GM12874 (cell line): ENCODE data around the gene PCDHGC5.

Source experiments
- TF ChIP-seq, protein P1 (sequence below): IDR thresholded peaks from 2 replicates; pipeline ENCODE4 v1.5.1; 2011; ENCODE audit warnings: low read depth, mild to moderate bottlenecking, control low read depth, low read length, moderate library complexity; ENCODE audit not compliant: insufficient read depth

PCDHGC5 gene

DNA sequence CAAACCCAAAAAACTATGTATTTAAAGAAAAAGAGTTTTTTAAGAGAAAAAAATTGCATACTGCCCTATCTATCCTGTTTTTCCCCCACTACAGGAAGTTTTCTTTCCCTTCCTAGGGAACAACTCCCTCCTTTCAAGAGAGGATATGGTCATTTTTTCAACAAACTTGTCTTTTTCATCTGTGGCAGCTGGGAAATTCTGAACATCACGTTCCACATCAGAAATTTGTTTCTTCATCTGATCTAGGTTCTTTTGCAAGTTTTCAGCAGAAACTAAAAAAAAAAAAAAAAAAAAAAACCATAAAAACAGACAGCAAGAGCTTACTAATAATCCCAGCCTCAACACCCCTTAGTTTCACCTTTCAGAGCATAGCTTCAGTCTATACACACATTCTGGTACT is 38.5 kb downstream of the PCDHGC5 start:
- TF ChIP-seq, protein P1, sequence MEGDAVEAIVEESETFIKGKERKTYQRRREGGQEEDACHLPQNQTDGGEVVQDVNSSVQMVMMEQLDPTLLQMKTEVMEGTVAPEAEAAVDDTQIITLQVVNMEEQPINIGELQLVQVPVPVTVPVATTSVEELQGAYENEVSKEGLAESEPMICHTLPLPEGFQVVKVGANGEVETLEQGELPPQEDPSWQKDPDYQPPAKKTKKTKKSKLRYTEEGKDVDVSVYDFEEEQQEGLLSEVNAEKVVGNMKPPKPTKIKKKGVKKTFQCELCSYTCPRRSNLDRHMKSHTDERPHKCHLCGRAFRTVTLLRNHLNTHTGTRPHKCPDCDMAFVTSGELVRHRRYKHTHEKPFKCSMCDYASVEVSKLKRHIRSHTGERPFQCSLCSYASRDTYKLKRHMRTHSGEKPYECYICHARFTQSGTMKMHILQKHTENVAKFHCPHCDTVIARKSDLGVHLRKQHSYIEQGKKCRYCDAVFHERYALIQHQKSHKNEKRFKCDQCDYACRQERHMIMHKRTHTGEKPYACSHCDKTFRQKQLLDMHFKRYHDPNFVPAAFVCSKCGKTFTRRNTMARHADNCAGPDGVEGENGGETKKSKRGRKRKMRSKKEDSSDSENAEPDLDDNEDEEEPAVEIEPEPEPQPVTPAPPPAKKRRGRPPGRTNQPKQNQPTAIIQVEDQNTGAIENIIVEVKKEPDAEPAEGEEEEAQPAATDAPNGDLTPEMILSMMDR: no peak

DNA sequence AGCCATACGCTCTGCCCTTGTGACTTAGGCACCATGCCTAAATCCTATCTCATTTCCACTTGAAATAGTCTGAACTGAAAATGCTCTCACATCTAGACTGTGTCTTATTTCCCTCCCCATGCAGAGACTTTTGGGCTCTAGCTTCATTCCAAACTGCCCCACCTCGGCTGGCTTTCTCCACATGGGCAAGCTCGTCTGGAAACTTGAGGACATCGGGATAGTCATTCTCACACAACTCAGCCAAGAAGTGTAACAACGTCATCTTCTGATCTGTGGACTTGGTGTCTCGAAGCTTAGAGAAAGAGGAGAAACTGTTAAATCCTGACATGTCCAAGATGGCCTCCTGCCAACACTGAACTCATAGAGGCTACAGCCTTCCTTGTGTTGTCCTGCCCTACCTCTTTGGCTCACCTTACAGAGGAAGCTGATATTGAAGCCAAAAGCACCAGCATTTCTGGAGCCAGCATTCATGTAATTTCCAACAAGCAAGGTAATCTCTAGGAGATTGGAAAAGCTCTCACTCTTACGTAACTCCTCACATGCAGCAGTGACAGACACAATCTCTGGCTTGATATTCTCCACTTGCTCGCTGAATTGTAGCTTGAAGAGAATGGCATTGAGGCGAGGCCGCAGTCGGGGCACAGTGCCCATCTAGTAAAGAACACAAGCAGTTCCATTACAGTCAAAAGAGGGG is 39.6 kb downstream of the PCDHGC5 start:
- TF ChIP-seq, protein P1: no peak

DNA sequence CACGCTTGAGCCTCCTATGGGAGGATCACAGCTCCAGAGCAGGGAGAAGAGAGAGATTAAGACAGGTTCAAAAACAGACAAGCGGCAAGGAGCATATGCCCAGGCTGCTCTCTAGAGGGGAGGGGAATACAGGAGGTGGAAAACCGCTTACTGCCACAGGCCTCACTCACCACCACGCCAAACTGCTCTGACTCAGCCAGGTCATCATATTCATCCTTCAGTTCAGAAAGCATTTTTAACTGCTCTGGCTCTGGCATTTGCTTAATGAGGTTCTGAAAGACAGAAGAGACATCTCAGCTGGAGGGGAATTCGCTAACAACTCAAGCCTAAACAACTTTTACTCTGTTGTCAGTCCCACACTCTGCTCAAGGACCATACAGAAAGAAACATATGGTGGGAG is 40.1 kb downstream of the PCDHGC5 start:
- TF ChIP-seq, protein P1: no peak

DNA sequence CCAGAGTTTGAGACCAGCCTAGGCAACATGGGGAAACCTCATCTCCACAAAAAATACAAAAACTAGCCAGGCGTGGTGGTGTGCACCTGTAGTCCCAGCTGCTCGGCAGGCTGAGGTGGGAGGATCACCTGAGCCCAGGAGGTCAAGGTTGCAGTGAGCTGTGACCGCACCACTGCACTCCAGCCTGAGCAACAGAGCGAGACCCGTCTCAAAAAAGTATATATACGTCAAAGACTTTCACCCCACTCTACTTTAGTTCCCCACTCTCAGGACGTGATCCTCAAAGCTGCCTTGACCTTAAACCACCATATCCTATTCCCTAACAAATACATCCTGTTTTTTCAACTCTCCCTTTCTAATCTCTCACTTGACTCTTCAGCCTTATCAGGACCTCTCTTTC is 41.0 kb downstream of the PCDHGC5 start:
- TF ChIP-seq, protein P1: no peak

DNA sequence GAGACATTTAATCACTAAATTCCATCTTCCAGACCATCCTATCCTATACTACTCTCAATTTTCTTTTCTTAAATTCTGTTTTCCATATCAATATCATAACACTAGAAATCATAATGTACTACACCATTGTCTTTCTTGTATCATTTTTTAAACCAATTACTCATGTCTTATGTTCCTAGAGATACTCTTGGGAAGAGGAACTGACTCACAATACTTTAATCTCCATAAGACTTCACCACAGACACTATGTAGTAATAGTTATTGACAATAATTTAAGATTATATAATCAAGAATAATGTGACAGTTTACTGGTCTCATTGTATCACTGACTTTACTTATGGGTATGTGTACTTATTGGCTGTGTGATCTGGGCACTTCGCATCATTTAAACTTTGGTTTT is 43.8 kb downstream of the PCDHGC5 start:
- TF ChIP-seq, protein P1: no peak

DNA sequence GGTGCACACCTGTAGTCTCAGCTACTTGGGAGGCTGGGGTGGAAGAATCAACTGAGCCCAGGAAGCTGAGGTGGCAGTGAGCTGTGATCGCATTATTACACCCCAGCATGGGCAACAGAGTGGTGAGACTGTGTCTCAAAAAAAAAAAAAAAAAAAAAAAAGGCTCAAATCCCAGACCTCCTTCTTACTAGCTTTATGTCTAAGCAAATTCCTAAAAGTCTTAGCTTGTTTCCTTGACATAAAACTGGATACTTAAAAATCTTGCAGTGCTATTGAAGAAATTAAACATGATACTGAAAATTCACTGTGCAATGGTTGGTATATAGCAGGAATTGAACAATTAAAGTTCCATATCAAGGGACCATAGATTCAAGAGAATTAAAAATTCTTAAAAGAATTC is 45.0 kb downstream of the PCDHGC5 start:
- TF ChIP-seq, protein P1: no peak

DNA sequence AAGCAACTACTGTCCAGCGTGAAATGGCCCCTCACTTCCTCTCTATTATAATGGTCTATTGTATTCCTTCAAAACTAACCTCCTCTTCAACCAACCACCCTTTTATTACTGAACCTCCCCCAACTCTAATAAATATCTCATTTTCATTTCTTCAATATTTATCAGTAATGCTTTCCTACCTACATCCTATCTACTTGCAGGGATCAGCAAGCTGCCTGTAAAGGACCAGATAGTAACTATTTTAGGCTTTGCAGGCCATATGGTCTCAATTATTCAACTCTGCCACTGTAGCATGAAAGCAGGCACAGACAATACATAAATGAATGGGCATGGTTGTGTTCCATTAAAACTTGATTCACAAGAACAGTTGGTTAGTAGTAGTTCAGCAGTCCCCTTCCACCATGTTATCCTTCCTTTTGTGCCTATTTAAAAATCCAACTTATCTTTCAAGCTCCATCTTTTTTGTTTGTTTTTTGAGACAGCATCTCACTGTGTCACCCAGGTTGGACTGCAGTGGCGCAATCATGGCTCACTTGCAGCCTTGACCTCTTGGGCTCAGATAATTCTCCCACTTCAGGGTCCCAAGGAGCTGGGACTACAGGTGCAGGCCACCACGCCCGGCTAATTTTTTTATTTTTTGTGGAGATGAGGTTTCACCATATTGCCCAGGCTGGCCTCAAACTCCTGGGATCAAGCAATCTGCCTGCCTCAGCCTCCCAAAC is 45.8 kb downstream of the PCDHGC5 start:
- TF ChIP-seq, protein P1: no peak
